22Rv1 (cell line): ENCODE results near the gene PLCB1.

Experiments
- H3K27ac ChIP-seq: fragments of 450-650 bp; 2 replicates; pipeline ENCODE4 v1.5.1; 2017
- CTCF ChIP-seq: fragments of 450-650 bp; IDR thresholded peaks from 2 replicates; pipeline ENCODE4 v1.5.1; 2017; ENCODE audit warnings: mild to moderate bottlenecking
- ZFX ChIP-seq: fragments of 450-650 bp; IDR thresholded peaks from 2 replicates; pipeline ENCODE4 v1.6.1; 2017; ENCODE audit warnings: antibody characterized with exemption, borderline replicate concordance

PLCB1 gene

GRCh38 chr20:8131598-8132483, at the start of gene PLCB1:
PLCB1 (plus strand) TSS chr20:8132266; CDS start chr20:8132652, 386 bp downstream.
- no peak for TF ChIP-seq ZFX
- TF ChIP-seq CTCF, result peak; percentile 88
- no peak within 1 kb of the TSS for H3K27ac ChIP-seq

GRCh38 chr20:8082989-8083388, 49.1 kb upstream of the PLCB1 start:
- TF ChIP-seq ZFX (no peak), CTCF (no peak)
- no peak overlapping the region for H3K27ac ChIP-seq

- no peak overlapping the region for H3K27ac ChIP-seq
- TF ChIP-seq CTCF (no peak), ZFX (no peak)
Measured at GRCh38 chr20:8089668-8090067, 42.4 kb upstream of the PLCB1 start.

GRCh38 chr20:8094415-8094818, 37.6 kb upstream of the PLCB1 start:
- TF ChIP-seq ZFX, result no peak
- TF ChIP-seq CTCF, result no peak
- peak overlapping the region; percentile 75 for H3K27ac ChIP-seq

GRCh38 chr20:8094850-8095249, 37.2 kb upstream of the PLCB1 start:
- TF ChIP-seq CTCF (no peak), ZFX (no peak)
- peak overlapping the region; percentile 75 for H3K27ac ChIP-seq

GRCh38 chr20:8095648-8096572, 36.2 kb upstream of the PLCB1 start:
- peak overlapping the region; percentile 75; the same call in 1 of the 2 replicates for H3K27ac ChIP-seq
- no peak for TF ChIP-seq CTCF
- TF ChIP-seq ZFX, result no peak
